Keratinocyte (primary cell): ENCODE results near the gene ZCCHC7. TPM values are rescaled to one million over a fixed set of nuclear protein-coding genes. Genes with fewer than 3 reads are reported as not detected.

Source experiments
- DNase-seq: peaks from one replicate; pipeline ENCODE4 v3.0.0-alpha.2; 2011; ENCODE audit warnings: low read depth, missing footprints, low spot score
- FAIRE-seq: peaks from 2 replicates; lab custom pipeline; 2011; peaks lifted over from hg19 to GRCh38; lab: Jason Lieb, UNC
- H2AFZ ChIP-seq: 2 replicates; pipeline ENCODE4 v1.6.0; 2012; ENCODE audit warnings: low read length, control low read depth, inconsistent platforms; ENCODE audit not compliant: control insufficient read depth
- H3K27ac ChIP-seq: 2 replicates; pipeline ENCODE4 v1.5.1; 2011; ENCODE audit warnings: low read length; ENCODE audit not compliant: control insufficient read depth, insufficient read depth
- H3K27me3 ChIP-seq: 3 replicates; pipeline ENCODE4 v1.6.0; 2011; ENCODE audit warnings: low read length; ENCODE audit not compliant: control insufficient read depth, insufficient read depth; ENCODE audit errors: extremely low read depth
- H3K36me3 ChIP-seq, 2 experiments: 2 replicates in 1 of 2; 3 replicates in 1 of 2; pipeline ENCODE4 v1.5.1; 2011; ENCODE audit warnings: low read length in 2 of 2, mild to moderate bottlenecking in 1 of 2; ENCODE audit not compliant: control insufficient read depth in 2 of 2, insufficient read depth in 2 of 2; ENCODE audit errors: extremely low read depth in 1 of 2
- H3K4me1 ChIP-seq: 3 replicates; pipeline ENCODE4 v1.5.1; 2011; ENCODE audit warnings: low read length; ENCODE audit not compliant: control insufficient read depth, insufficient read depth; ENCODE audit errors: extremely low read depth
- H3K4me2 ChIP-seq: 3 replicates; pipeline ENCODE4 v1.6.0; 2011; ENCODE audit warnings: low read depth, low read length; ENCODE audit not compliant: control insufficient read depth, insufficient read depth; ENCODE audit errors: extremely low read depth
- H3K4me3 ChIP-seq, 3 experiments: fragments of 200-600 bp in 1 of 3; sonication (generic) in 1 of 3; 2 replicates in 2 of 3; 3 replicates in 1 of 3; pipeline ENCODE4 v1.5.1; 2011 to 2016; ENCODE audit warnings: low read length in 3 of 3, mild to moderate bottlenecking in 3 of 3, control low read depth in 2 of 3, inconsistent platforms in 1 of 3, low read depth in 1 of 3, mixed read lengths in 1 of 3, mixed run types in 1 of 3, moderate library complexity in 1 of 3; ENCODE audit not compliant: control insufficient read depth in 2 of 3, insufficient read depth in 2 of 3; ENCODE audit errors: extremely low read depth in 1 of 3
- H3K79me2 ChIP-seq: 2 replicates; pipeline ENCODE4 v1.6.0; 2012; ENCODE audit warnings: low read length; ENCODE audit not compliant: control insufficient read depth, insufficient read depth
- H3K9ac ChIP-seq: 3 replicates; pipeline ENCODE4 v1.6.0; 2011; ENCODE audit warnings: low read length; ENCODE audit not compliant: control insufficient read depth, insufficient read depth; ENCODE audit errors: extremely low read depth
- H3K9me1 ChIP-seq: 3 replicates; pipeline ENCODE4 v1.6.0; 2011; ENCODE audit warnings: low read length; ENCODE audit not compliant: control insufficient read depth, insufficient read depth; ENCODE audit errors: extremely low read depth
- H3K9me3 ChIP-seq: 2 replicates; pipeline ENCODE4 v1.5.1; 2012; ENCODE audit warnings: low read depth, low read length; ENCODE audit not compliant: control insufficient read depth
- H4K20me1 ChIP-seq: 3 replicates; pipeline ENCODE4 v1.6.0; 2011; ENCODE audit warnings: low read length; ENCODE audit not compliant: control insufficient read depth, insufficient read depth; ENCODE audit errors: extremely low read depth
- EZH2 ChIP-seq: IDR thresholded peaks from one replicate; pipeline ENCODE4 v1.6.1; 2012; ENCODE audit warnings: inconsistent platforms, mild to moderate bottlenecking, low read length, moderate library complexity
- dilution Hi-C: fragments of 300-500 bp; cut with MboI; formaldehyde crosslinking; loops from one replicate; pipeline ENCODE4 v1.7.0; 2020; ENCODE audit warnings: low sequenced_read_pairs; ENCODE audit not compliant: extremely low pct_ligation_motif_present
- polyA plus RNA-seq, 5 experiments: library from polyadenylated mRNA; depleted of rRNA in 3 of 5; stranded (reverse) in 3 of 5; stranded (forward) in 1 of 5; unstranded in 1 of 5; fragments of >200 nt; gene quantifications; 1 replicate in 1 of 5; 2 replicates in 3 of 5; 3 replicates in 1 of 5; pipeline versions ENCODE4 v1.2.1 to v1.2.3, GENCODE V29; 2011 to 2012; ENCODE audit warnings: missing spikeins in 2 of 5, low read depth in 1 of 5, low replicate concordance in 1 of 5
- TF ChIP-seq, protein P1 (sequence below), 3 experiments: IDR thresholded peaks in 1 of 3; conservative IDR thresholded peaks in 1 of 3; optimal IDR thresholded peaks in 1 of 3; 2 replicates in 2 of 3; 3 replicates in 1 of 3; pipeline versions ENCODE3 to v1.5.1; 2011; ENCODE audit warnings: low read length in 3 of 3, mild to moderate bottlenecking in 3 of 3, moderate library complexity in 2 of 3, control low read depth in 1 of 3, inconsistent platforms in 1 of 3; ENCODE audit not compliant: insufficient read depth in 2 of 3; ENCODE audit errors: extremely low read depth in 1 of 3

ZCCHC7 gene
- polyA plus RNA-seq, 1 donor (not counting 4 experiments of a cell fraction or from before 2014, with no cell fraction given) = 16.5 TPM

DNA sequence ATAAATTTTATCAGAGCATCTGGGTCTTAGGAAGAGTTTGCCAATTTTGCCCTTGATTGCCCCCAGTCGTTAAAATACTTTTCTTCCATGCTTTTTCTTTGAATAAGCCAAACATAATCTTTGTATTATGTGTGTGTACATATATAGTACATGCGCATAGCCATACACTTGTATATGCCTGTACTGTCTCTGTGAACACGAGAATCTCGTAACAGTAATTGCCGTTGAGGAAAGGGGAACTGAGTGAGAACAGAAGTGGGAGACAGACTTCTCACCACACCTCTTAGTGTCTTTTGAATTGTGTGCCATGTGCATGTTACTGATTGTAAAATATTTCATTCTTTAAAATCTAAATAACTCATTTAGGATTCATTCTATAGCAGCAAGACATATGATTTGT, 222.5 kb downstream of the ZCCHC7 start:
- H3K79me2 ChIP-seq = no peaks in the 10 kb centered on the region
- TF ChIP-seq, protein P1, sequence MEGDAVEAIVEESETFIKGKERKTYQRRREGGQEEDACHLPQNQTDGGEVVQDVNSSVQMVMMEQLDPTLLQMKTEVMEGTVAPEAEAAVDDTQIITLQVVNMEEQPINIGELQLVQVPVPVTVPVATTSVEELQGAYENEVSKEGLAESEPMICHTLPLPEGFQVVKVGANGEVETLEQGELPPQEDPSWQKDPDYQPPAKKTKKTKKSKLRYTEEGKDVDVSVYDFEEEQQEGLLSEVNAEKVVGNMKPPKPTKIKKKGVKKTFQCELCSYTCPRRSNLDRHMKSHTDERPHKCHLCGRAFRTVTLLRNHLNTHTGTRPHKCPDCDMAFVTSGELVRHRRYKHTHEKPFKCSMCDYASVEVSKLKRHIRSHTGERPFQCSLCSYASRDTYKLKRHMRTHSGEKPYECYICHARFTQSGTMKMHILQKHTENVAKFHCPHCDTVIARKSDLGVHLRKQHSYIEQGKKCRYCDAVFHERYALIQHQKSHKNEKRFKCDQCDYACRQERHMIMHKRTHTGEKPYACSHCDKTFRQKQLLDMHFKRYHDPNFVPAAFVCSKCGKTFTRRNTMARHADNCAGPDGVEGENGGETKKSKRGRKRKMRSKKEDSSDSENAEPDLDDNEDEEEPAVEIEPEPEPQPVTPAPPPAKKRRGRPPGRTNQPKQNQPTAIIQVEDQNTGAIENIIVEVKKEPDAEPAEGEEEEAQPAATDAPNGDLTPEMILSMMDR (optimal IDR thresholded peaks at IDR 0.05 in 1 of 3, IDR thresholded peaks at IDR 0.05 in 1 of 3, conservative IDR thresholded peaks at IDR 0.05 in 1 of 3; ENCODE audit: extremely low read depth in 1 of 3, insufficient read depth in 2 of 3, low read length in 3 of 3) = no peak
- TF ChIP-seq EZH2 = no peak
- no peaks in the 10 kb centered on the region for H3K9me1 ChIP-seq
- no peaks in the 10 kb centered on the region for H3K36me3 ChIP-seq
- no peak overlapping the region for H3K9ac ChIP-seq
- no peak overlapping the region for H3K27ac ChIP-seq
- FAIRE-seq (no peak), DNase-seq (no peak)
- no peak overlapping the region for H3K4me2 ChIP-seq
- no peak overlapping the region for H3K4me3 ChIP-seq
- H3K9me3 ChIP-seq = no peaks in the 10 kb centered on the region
- no peaks in the 10 kb centered on the region for H3K27me3 ChIP-seq
- no peak overlapping the region for H2AFZ ChIP-seq
- no peaks in the 10 kb centered on the region for H3K4me1 ChIP-seq
- dilution Hi-C loops = no loop called here
- no peaks in the 10 kb centered on the region for H4K20me1 ChIP-seq

DNA sequence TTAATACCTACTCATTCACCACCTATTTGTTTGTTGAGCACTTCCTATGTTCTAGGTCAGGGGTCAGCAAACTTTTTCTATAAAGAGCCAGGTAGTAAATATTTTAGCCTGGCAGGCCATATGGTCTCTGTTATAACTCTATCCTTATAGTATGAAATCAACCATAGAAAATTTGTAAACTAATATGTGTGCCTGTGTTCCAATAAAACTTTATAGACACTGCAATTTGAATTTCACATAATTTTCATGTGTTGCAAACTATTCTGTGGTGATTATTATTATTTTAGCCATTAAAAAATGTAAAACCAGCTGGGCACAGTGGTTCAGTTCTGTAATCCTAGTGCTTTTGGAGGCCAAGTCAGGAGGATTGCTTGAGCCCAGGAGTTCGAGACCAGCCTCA, 223.3 kb downstream of the ZCCHC7 start:
- DNase-seq = no peak
- Histone ChIP-seq H3K36me3 (no peaks in the 10 kb centered on the region), H2AFZ (no peak overlapping the region), H3K9me1 (no peaks in the 10 kb centered on the region), H3K4me2 (no peak overlapping the region), H3K4me1 (no peaks in the 10 kb centered on the region), H3K79me2 (no peaks in the 10 kb centered on the region), H3K27me3 (no peaks in the 10 kb centered on the region), H4K20me1 (no peaks in the 10 kb centered on the region), H3K4me3 (no peak overlapping the region), H3K27ac (no peak overlapping the region), H3K9me3 (no peaks in the 10 kb centered on the region), H3K9ac (no peak overlapping the region)
- dilution Hi-C loops = no loop called here
- TF ChIP-seq EZH2 = no peak
- TF ChIP-seq, protein P1 (optimal IDR thresholded peaks at IDR 0.05 in 1 of 3, IDR thresholded peaks at IDR 0.05 in 1 of 3, conservative IDR thresholded peaks at IDR 0.05 in 1 of 3; ENCODE audit: extremely low read depth in 1 of 3, insufficient read depth in 2 of 3, low read length in 3 of 3) = no peak
- FAIRE-seq = no peak
